Smooth muscle cell (in vitro differentiated cells): Measurements from ENCODE around the gene GLB1L2. TPM values are rescaled to one million over a fixed set of nuclear protein-coding genes. Genes with fewer than 3 reads are reported as not detected.

Experiments
- DNase-seq: peaks from one replicate; lab custom pipeline; 2025; ENCODE audit not compliant: unreplicated experiment; lab: John Stamatoyannopoulos, UW
- H2AFZ ChIP-seq: fragments of 200-600 bp; sonication (generic); 2 replicates; pipeline ENCODE4 v1.6.0; 2016; ENCODE audit warnings: antibody characterized with exemption, low read depth, mild to moderate bottlenecking
- H3F3A ChIP-seq: fragments of 200-600 bp; sonication (generic); 2 replicates; pipeline ENCODE4 v1.6.0; 2017; ENCODE audit warnings: antibody characterized with exemption, low read depth
- H3K27ac ChIP-seq: fragments of 200-600 bp; sonication (generic); 2 replicates; pipeline ENCODE4 v1.5.1; 2016; ENCODE audit warnings: low read depth, mild to moderate bottlenecking
- H3K27me3 ChIP-seq: fragments of 200-600 bp; sonication (generic); 2 replicates; pipeline ENCODE4 v1.6.1; 2016; ENCODE audit warnings: low read depth, mild to moderate bottlenecking
- H3K36me3 ChIP-seq: fragments of 200-600 bp; sonication (generic); 2 replicates; pipeline ENCODE4 v1.5.1; 2016; ENCODE audit warnings: low read depth
- H3K4me1 ChIP-seq: fragments of 200-600 bp; sonication (generic); 2 replicates; pipeline ENCODE4 v1.5.1; 2016; ENCODE audit warnings: low read depth
- H3K4me2 ChIP-seq: fragments of 200-600 bp; sonication (generic); 2 replicates; pipeline ENCODE4 v1.6.0; 2016; ENCODE audit warnings: mild to moderate bottlenecking
- H3K4me3 ChIP-seq: fragments of 200-600 bp; sonication (generic); 2 replicates; pipeline ENCODE4 v1.5.1; 2016; ENCODE audit warnings: mild to moderate bottlenecking
- H3K79me2 ChIP-seq: fragments of 200-600 bp; sonication (generic); 2 replicates; pipeline ENCODE4 v1.6.0; 2016; ENCODE audit warnings: low read depth, mild to moderate bottlenecking
- H3K9ac ChIP-seq: fragments of 200-600 bp; sonication (generic); 2 replicates; pipeline ENCODE4 v1.6.0; 2016; ENCODE audit warnings: low read depth
- H3K9me3 ChIP-seq: fragments of 200-600 bp; sonication (generic); replicated peaks from 2 replicates; pipeline ENCODE4 v1.5.1; 2016; ENCODE audit warnings: low read depth
- H4K20me1 ChIP-seq: fragments of 200-600 bp; sonication (generic); 2 replicates; pipeline ENCODE4 v1.6.0; 2016; ENCODE audit warnings: low read depth
- WGBS: methylation state at CpG from one replicate; pipeline ENCODE4 v1.1.7; 2016; ENCODE audit warnings: low lambda C conversion rate; 5-methylcytosine and 5-hydroxymethylcytosine counted together
- polyA plus RNA-seq: library from polyadenylated mRNA; unstranded; fragments of >200 nt; fragmentation: Nextera tagmentation; extraction: Ambion mirVana; gene quantifications from 2 replicates; pipeline ENCODE4 v1.2.1, GENCODE V29; 2016
- total RNA-seq: library from RNA; depleted of rRNA; stranded (reverse); fragments of >200 nt; gene quantifications from 2 replicates; pipeline ENCODE4 v1.2.3, GENCODE V29; 2014
- TF ChIP-seq, protein P1 (sequence below): fragments of 200-600 bp; sonication (generic); IDR thresholded peaks from 2 replicates; pipeline ENCODE4 v1.5.1; 2017; ENCODE audit warnings: borderline replicate concordance, mild to moderate bottlenecking, antibody characterized with exemption; ENCODE audit not compliant: insufficient read depth, poor library complexity, severe bottlenecking

GLB1L2 gene
- total and polyA plus RNA-seq, 2 experiments from 2014 or later = 0.40 to 0.83 TPM

GRCh38 chr11:134355136-134355535, 23.3 kb downstream of the GLB1L2 start:
- Histone ChIP-seq H3K9me3 (no peaks in the 10 kb centered on the region), H3K27me3 (no peaks in the 10 kb centered on the region), H4K20me1 (no peaks in the 10 kb centered on the region), H3K4me1 (no peaks in the 10 kb centered on the region), H3K79me2 (no peaks in the 10 kb centered on the region), H3K27ac (no peak overlapping the region), H3K9ac (no peak overlapping the region), H3K4me2 (no peak overlapping the region), H3K36me3 (no peaks in the 10 kb centered on the region), H3K4me3 (no peak overlapping the region), H3F3A (no peaks in the 10 kb centered on the region), H2AFZ (no peak overlapping the region)
- WGBS = 62% methylated on average over 2 of the region's 2 CpGs
- DNase-seq = no peak
- TF ChIP-seq, protein P1, sequence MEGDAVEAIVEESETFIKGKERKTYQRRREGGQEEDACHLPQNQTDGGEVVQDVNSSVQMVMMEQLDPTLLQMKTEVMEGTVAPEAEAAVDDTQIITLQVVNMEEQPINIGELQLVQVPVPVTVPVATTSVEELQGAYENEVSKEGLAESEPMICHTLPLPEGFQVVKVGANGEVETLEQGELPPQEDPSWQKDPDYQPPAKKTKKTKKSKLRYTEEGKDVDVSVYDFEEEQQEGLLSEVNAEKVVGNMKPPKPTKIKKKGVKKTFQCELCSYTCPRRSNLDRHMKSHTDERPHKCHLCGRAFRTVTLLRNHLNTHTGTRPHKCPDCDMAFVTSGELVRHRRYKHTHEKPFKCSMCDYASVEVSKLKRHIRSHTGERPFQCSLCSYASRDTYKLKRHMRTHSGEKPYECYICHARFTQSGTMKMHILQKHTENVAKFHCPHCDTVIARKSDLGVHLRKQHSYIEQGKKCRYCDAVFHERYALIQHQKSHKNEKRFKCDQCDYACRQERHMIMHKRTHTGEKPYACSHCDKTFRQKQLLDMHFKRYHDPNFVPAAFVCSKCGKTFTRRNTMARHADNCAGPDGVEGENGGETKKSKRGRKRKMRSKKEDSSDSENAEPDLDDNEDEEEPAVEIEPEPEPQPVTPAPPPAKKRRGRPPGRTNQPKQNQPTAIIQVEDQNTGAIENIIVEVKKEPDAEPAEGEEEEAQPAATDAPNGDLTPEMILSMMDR = no peak

DNA sequence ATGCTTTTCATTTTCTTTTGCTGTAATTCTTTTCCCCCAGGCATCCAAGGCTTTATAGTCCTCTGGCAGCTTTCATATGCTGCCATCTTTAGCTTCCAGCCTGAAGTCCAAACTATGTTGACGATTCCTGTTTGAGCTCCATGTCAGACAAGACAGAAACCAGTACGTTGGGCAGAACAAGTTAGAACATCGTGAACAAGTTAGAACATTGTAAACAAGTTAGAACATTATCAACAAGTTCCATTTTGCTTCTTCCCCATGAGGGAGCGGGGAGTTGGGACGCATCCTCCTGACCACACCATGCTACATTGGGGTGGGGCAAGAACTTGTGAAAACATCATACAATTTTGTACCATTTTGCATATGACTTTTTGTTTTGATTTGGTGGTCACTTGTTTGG, 23.9 kb downstream of the GLB1L2 start:
- no peaks in the 10 kb centered on the region for H3K4me1 ChIP-seq
- H3K27me3 ChIP-seq = no peaks in the 10 kb centered on the region
- H3F3A ChIP-seq = no peaks in the 10 kb centered on the region
- no peak for DNase-seq
- H2AFZ ChIP-seq = no peak overlapping the region
- TF ChIP-seq, protein P1 = no peak
- H3K36me3 ChIP-seq = no peaks in the 10 kb centered on the region
- no peaks in the 10 kb centered on the region for H3K9me3 ChIP-seq
- no peak overlapping the region for H3K9ac ChIP-seq
- no peak overlapping the region for H3K27ac ChIP-seq
- no peak overlapping the region for H3K4me2 ChIP-seq
- WGBS = 61% methylated on average over 5 of the region's 5 CpGs
- H3K79me2 ChIP-seq = no peaks in the 10 kb centered on the region
- no peak overlapping the region for H3K4me3 ChIP-seq
- H4K20me1 ChIP-seq = no peaks in the 10 kb centered on the region

DNA sequence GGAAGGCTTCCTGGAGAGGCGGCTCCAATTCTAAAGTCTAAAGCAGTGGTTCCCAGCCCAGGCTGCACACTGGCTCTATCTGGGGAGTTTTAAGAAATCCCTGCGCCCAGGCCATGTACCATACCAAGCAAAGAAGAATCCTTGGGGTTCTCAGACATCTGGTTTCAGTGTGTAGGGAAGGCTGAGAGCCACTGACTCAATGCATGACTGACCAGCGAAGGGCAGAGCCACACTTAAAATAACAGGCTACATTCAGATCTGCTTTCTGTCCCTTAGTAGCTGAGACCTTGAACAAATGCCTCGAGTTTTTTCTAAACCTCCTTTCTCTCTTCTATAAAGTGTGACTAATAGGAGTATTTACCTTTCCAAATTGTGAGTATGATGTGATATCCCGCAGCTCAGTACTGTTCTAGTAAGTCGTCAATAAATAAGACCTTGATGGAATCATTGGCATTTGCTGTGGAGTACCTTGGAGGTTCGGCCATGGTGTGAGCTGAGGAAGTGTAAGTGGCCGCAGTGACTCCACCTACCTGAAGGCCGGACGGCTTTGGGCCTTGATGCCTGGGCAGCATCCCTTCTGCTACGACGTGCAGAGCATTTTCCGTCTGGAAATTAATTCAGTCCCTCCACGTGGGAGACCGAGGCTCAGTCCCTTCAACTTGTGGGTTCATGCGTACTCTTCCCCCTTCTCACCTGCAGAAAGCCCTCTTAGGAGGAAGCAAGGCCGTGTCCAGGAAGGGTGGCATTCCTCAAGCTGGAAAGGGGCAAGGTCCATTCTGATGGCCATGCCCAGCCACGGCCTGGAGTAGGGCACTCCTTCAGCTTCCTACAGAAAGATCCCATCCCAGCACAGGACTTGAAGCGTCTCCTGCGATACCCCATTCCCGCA, 25.1 kb downstream of the GLB1L2 start:
- Histone ChIP-seq H3K27ac (no peak overlapping the region), H2AFZ (no peak overlapping the region), H3K79me2 (no peaks in the 10 kb centered on the region), H3K9ac (no peak overlapping the region), H3K9me3 (no peaks in the 10 kb centered on the region), H3K4me1 (no peaks in the 10 kb centered on the region), H3F3A (no peaks in the 10 kb centered on the region), H3K36me3 (no peaks in the 10 kb centered on the region), H3K27me3 (no peaks in the 10 kb centered on the region), H3K4me2 (no peak overlapping the region), H4K20me1 (no peaks in the 10 kb centered on the region), H3K4me3 (no peak overlapping the region)
- TF ChIP-seq, protein P1 = no peak
- 91% methylated on average over 21 of the region's 21 CpGs for WGBS
- DNase-seq = no peak

GRCh38 chr11:134357545-134357839, 25.7 kb downstream of the GLB1L2 start:
- H3K4me3 ChIP-seq = no peak overlapping the region
- H3F3A ChIP-seq = no peaks in the 10 kb centered on the region
- H3K9me3 ChIP-seq = no peaks in the 10 kb centered on the region
- no peak overlapping the region for H3K27ac ChIP-seq
- no peak overlapping the region for H3K4me2 ChIP-seq
- H4K20me1 ChIP-seq = no peaks in the 10 kb centered on the region
- 91% methylated on average over 8 of the region's 8 CpGs for WGBS
- no peak for DNase-seq
- no peak overlapping the region for H3K9ac ChIP-seq
- H3K79me2 ChIP-seq = no peaks in the 10 kb centered on the region
- H2AFZ ChIP-seq = no peak overlapping the region
- TF ChIP-seq, protein P1 = no peak
- H3K4me1 ChIP-seq = no peaks in the 10 kb centered on the region
- H3K36me3 ChIP-seq = no peaks in the 10 kb centered on the region
- no peaks in the 10 kb centered on the region for H3K27me3 ChIP-seq
